GM23338 (cell line): ENCODE measurements around the gene RNF220.

ENCODE experiments used
- CREB1 ChIP-seq: fragments of 250-450 bp; sonication (Bioruptor Pico); IDR thresholded peaks from 2 replicates; pipeline ENCODE4 v1.5.0; 2020; ENCODE audit warnings: low read depth, mild to moderate bottlenecking, moderate library complexity
- CTCF ChIP-seq, 2 experiments: fragments of 200-600 bp in 1 of 2; sonication (generic) in 1 of 2; conservative IDR thresholded peaks; 2 replicates each; pipeline versions ENCODE4 v1.5.1 to v1.6.1; 2016 to 2017; ENCODE audit warnings: antibody characterized with exemption in 2 of 2, low read depth in 2 of 2, mild to moderate bottlenecking in 2 of 2, moderate library complexity in 1 of 2
- ETS1 ChIP-seq: IDR thresholded peaks from 2 replicates; pipeline ENCODE4 v1.6.1; 2016; ENCODE audit warnings: antibody characterized with exemption
- EZH2 ChIP-seq: fragments of 200-600 bp; sonication (generic); IDR thresholded peaks from one replicate; pipeline ENCODE4 v1.8.0; 2017; ENCODE audit warnings: antibody characterized with exemption, mild to moderate bottlenecking, low read depth; ENCODE audit not compliant: unreplicated experiment
- EZH2phosphoT487 ChIP-seq: fragments of 200-600 bp; sonication (generic); IDR thresholded peaks from one replicate; pipeline ENCODE4 v1.8.1; 2018; ENCODE audit warnings: antibody characterized with exemption; ENCODE audit not compliant: unreplicated experiment
- POLR2AphosphoS5 ChIP-seq: IDR thresholded peaks from 2 replicates; pipeline ENCODE4 v1.6.1; 2016; ENCODE audit warnings: antibody characterized with exemption, low read depth
- REST ChIP-seq: IDR thresholded peaks from one replicate; pipeline ENCODE4 v1.6.1; 2018; ENCODE audit warnings: antibody characterized with exemption; ENCODE audit not compliant: unreplicated experiment

DNA sequence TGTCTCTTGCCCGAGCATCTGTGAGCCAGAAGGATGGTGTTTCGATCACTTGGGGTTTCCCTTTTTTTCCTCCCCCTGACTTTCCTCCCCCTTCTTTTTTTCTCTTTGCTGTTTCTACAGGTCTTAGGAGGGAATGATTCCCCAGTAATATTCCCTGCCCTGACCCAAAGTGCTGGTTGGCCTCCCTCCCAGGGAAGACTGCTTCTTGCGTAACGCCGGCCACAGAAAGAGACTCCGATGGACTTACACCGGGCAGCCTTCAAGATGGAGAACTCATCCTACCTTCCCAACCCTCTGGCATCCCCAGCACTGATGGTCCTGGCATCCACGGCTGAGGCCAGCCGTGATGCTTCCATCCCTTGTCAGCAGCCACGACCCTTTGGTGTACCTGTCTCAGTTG, 6.8 kb downstream of the RNF220 start:
- no peak for TF ChIP-seq CTCF (conservative IDR thresholded peaks at IDR 0.05; ENCODE audit: low read depth in 2 of 2)
- TF ChIP-seq REST = no peak
- TF ChIP-seq CREB1 (CRISPR knock-in tag) = no peak
- TF ChIP-seq EZH2 = no peak
- no peak for TF ChIP-seq EZH2phosphoT487
- no peak for TF ChIP-seq POLR2AphosphoS5
- TF ChIP-seq ETS1 = no peak
